Measurements from ENCODE around the gene KRTAP5-6.

DNA sequence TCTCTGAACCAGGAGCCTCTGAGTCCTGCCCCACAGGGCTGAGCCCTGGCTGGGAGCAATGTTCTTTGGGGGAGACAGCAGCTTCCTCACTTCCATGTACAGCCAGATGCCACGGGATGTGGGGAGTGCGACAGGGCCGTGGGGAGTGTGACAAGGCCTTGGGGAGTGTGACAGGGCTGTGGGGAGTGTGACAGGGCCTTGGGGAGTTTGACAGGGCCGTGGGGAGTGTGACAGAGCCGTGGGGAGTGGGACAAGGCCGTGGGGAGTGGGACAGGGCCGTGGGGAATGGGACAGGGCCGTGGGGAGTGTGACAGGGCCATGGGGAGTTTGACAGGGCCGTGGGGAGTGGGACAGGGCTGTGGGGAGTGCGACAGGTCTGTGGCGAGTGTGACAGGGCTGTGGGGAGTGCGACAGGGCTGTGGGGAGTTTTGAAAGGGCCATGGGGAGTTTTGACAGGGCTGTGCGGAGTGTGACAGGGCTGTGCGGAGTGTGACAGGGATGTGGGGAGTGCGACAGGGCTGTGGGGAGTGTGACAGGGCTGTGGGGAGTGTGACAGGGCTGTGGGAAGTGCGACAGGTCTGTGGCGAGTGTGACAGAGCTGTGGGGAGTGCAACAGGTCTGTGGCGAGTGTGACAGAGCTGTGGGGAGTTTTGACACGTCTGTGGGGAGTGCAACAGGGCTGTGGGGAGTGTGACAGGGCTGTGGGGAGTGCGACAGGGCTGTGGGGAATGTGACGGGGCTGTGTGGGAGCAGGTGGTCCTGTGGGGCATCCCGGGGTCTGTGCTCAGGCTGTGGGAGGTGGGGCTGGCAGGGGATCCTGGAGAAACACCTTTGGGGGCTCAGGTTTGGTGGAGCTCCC, 6.6 kb upstream of the KRTAP5-6 start:
- TF ChIP-seq, protein P1, sequence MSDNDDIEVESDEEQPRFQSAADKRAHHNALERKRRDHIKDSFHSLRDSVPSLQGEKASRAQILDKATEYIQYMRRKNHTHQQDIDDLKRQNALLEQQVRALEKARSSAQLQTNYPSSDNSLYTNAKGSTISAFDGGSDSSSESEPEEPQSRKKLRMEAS (IDR thresholded peaks at IDR 0.05; ENCODE audit: low read depth, low read length) = no peak
- no peak for TF ChIP-seq POLR2A (IDR thresholded peaks at IDR 0.05; ENCODE audit: extremely low read depth, insufficient read length)
- TF ChIP-seq, protein P2, sequence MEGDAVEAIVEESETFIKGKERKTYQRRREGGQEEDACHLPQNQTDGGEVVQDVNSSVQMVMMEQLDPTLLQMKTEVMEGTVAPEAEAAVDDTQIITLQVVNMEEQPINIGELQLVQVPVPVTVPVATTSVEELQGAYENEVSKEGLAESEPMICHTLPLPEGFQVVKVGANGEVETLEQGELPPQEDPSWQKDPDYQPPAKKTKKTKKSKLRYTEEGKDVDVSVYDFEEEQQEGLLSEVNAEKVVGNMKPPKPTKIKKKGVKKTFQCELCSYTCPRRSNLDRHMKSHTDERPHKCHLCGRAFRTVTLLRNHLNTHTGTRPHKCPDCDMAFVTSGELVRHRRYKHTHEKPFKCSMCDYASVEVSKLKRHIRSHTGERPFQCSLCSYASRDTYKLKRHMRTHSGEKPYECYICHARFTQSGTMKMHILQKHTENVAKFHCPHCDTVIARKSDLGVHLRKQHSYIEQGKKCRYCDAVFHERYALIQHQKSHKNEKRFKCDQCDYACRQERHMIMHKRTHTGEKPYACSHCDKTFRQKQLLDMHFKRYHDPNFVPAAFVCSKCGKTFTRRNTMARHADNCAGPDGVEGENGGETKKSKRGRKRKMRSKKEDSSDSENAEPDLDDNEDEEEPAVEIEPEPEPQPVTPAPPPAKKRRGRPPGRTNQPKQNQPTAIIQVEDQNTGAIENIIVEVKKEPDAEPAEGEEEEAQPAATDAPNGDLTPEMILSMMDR (IDR thresholded peaks at IDR 0.05; ENCODE audit: low read depth, low read length) = no peak
- TF ChIP-seq MYC (IDR thresholded peaks at IDR 0.05; ENCODE audit: low read depth, low read length) = no peak
